GM21381 (cell line): Measurements from ENCODE around the gene KAZALD1.

Experiments used
- ATAC-seq: cut with Tn5 transposase; IDR thresholded peaks from one replicate; pipeline ENCODE4 v1.9.1; 2021; ENCODE audit warnings: mild to moderate bottlenecking, moderate library complexity; ENCODE audit not compliant: unreplicated experiment

KAZALD1 gene

GRCh38 chr10:101061624-101062231 lies at the start of gene KAZALD1:
KAZALD1 (plus strand) TSS chr10:101061989; CDS start chr10:101062593, 604 bp downstream.
- ATAC-seq: no peak

GRCh38 chr10:101012525-101013364 lies 49.0 kb upstream of the KAZALD1 start:
- no peak for ATAC-seq

- ATAC-seq: no peak
These were observed 48.4 kb upstream of the KAZALD1 start for GRCh38 chr10:101013365-101013825.

GRCh38 chr10:101014230-101014884 lies 47.4 kb upstream of the KAZALD1 start:
- no peak for ATAC-seq

GRCh38 chr10:101014966-101015581 lies 46.7 kb upstream of the KAZALD1 start:
- ATAC-seq: no peak

GRCh38 chr10:101015582-101015973 lies 46.2 kb upstream of the KAZALD1 start:
- no peak for ATAC-seq

GRCh38 chr10:101016814-101017213 lies 45.0 kb upstream of the KAZALD1 start:
- no peak for ATAC-seq

- ATAC-seq: no peak
These were observed 43.6 kb upstream of the KAZALD1 start for GRCh38 chr10:101018118-101018599.

GRCh38 chr10:101018600-101019439 lies 43.0 kb upstream of the KAZALD1 start:
- no peak for ATAC-seq

- ATAC-seq: no peak
These were observed 42.4 kb upstream of the KAZALD1 start for GRCh38 chr10:101019440-101019703.

GRCh38 chr10:101020427-101021075 lies 41.2 kb upstream of the KAZALD1 start:
- ATAC-seq: no peak

GRCh38 chr10:101021239-101021638 lies 40.5 kb upstream of the KAZALD1 start:
- ATAC-seq: no peak

GRCh38 chr10:101021692-101022251 lies 40.0 kb upstream of the KAZALD1 start:
- no peak for ATAC-seq

- ATAC-seq: no peak
These were observed 38.7 kb upstream of the KAZALD1 start for GRCh38 chr10:101022967-101023705.

- ATAC-seq: no peak
These were observed 34.6 kb upstream of the KAZALD1 start for GRCh38 chr10:101027106-101027720.

- ATAC-seq: no peak
These were observed 33.1 kb upstream of the KAZALD1 start for GRCh38 chr10:101028446-101029337.

GRCh38 chr10:101029520-101030295 lies 32.1 kb upstream of the KAZALD1 start:
- no peak for ATAC-seq
